H9 (cell line): ENCODE results near the gene ANKRD28. TPM values are rescaled to one million over a fixed set of nuclear protein-coding genes. Genes with fewer than 3 reads are reported as not detected.

Source experiments
- DNase-seq: peaks from one replicate; pipeline ENCODE4 v3.0.0-alpha.2; 2017
- H2AFZ ChIP-seq: one replicate; pipeline ENCODE4 v1.6.1; 2013; ENCODE audit warnings: mild to moderate bottlenecking, low read length, control low read depth, moderate library complexity
- H2AK5ac ChIP-seq: 2 replicates; pipeline ENCODE4 v1.6.1; 2013; ENCODE audit warnings: low read length, control low read depth, mixed read lengths; ENCODE audit not compliant: insufficient read length
- H2BK120ac ChIP-seq: one replicate; pipeline ENCODE4 v1.6.1; 2013; ENCODE audit warnings: low read depth, mild to moderate bottlenecking, low read length, control low read depth, inconsistent platforms; ENCODE audit not compliant: poor library complexity, severe bottlenecking
- H2BK12ac ChIP-seq: 2 replicates; pipeline ENCODE4 v1.6.1; 2013; ENCODE audit warnings: low read length, control low read depth, mixed read lengths, low read depth; ENCODE audit not compliant: insufficient read length
- H2BK15ac ChIP-seq: 2 replicates; pipeline ENCODE4 v1.6.1; 2013; ENCODE audit warnings: low read depth, low read length, control low read depth
- H2BK20ac ChIP-seq: one replicate; pipeline ENCODE4 v1.6.1; 2013; ENCODE audit warnings: low read depth, mild to moderate bottlenecking, low read length, control low read depth, inconsistent platforms; ENCODE audit not compliant: poor library complexity, severe bottlenecking
- H2BK5ac ChIP-seq: 2 replicates; pipeline ENCODE4 v1.6.1; 2013; ENCODE audit warnings: low read length, control low read depth, mixed read lengths; ENCODE audit not compliant: insufficient read length
- H3K14ac ChIP-seq: 2 replicates; pipeline ENCODE4 v1.6.1; 2013; ENCODE audit warnings: low read length, control low read depth; ENCODE audit not compliant: insufficient read depth
- H3K18ac ChIP-seq: 2 replicates; pipeline ENCODE4 v1.6.1; 2013; ENCODE audit warnings: low read depth, mild to moderate bottlenecking, mixed read lengths, low read length, control low read depth; ENCODE audit not compliant: insufficient read length
- H3K23ac ChIP-seq: 2 replicates; pipeline ENCODE4 v1.6.1; 2013; ENCODE audit warnings: low read length, control low read depth, mixed read lengths, low read depth; ENCODE audit not compliant: insufficient read length
- H3K23me2 ChIP-seq: 2 replicates; pipeline ENCODE4 v1.6.1; 2013; ENCODE audit warnings: low read depth, mild to moderate bottlenecking, mixed read lengths, low read length, control low read depth; ENCODE audit not compliant: insufficient read length, poor library complexity, severe bottlenecking
- H3K27ac ChIP-seq: 2 replicates; pipeline ENCODE4 v1.5.1; 2013; ENCODE audit warnings: low read length, control low read depth, mixed read lengths, low read depth; ENCODE audit not compliant: insufficient read length
- H3K27me3 ChIP-seq: 2 replicates; pipeline ENCODE4 v1.6.1; 2013; ENCODE audit warnings: low read length, control low read depth, inconsistent platforms; ENCODE audit not compliant: insufficient read depth
- H3K4ac ChIP-seq: 2 replicates; pipeline ENCODE4 v1.6.1; 2013; ENCODE audit warnings: low read depth, mild to moderate bottlenecking, control low read depth, inconsistent platforms, low read length, moderate library complexity
- H3K4me1 ChIP-seq: 2 replicates; pipeline ENCODE4 v1.6.1; 2013; ENCODE audit warnings: low read length, control low read depth, inconsistent platforms; ENCODE audit not compliant: insufficient read depth
- H3K4me2 ChIP-seq: 2 replicates; pipeline ENCODE4 v1.6.1; 2013; ENCODE audit warnings: low read length, control low read depth, mixed read lengths; ENCODE audit not compliant: insufficient read length, insufficient read depth
- H3K56ac ChIP-seq: 2 replicates; pipeline ENCODE4 v1.6.1; 2013; ENCODE audit warnings: low read depth, mild to moderate bottlenecking, mixed read lengths, low read length, control low read depth; ENCODE audit not compliant: insufficient read length
- H3K79me1 ChIP-seq: 2 replicates; pipeline ENCODE4 v1.6.1; 2013; ENCODE audit warnings: low read depth, mild to moderate bottlenecking, moderate library complexity, low read length, control low read depth, inconsistent platforms; ENCODE audit not compliant: insufficient read depth, poor library complexity, severe bottlenecking
- H3K79me2 ChIP-seq: 2 replicates; pipeline ENCODE4 v1.6.1; 2013; ENCODE audit warnings: low read length, control low read depth, inconsistent platforms; ENCODE audit not compliant: insufficient read depth
- H3K9ac ChIP-seq: 2 replicates; pipeline ENCODE4 v1.6.1; 2013; ENCODE audit warnings: low read length, control low read depth, mixed read lengths; ENCODE audit not compliant: insufficient read length; ENCODE audit errors: extremely low read depth
- H3K9me3 ChIP-seq: one replicate; pipeline ENCODE4 v1.6.1; 2013; ENCODE audit warnings: low read depth, low read length, inconsistent platforms; ENCODE audit not compliant: control insufficient read depth
- H3T11ph ChIP-seq: one replicate; pipeline ENCODE4 v1.6.1; 2013; ENCODE audit warnings: mild to moderate bottlenecking, low read length, control low read depth, inconsistent platforms
- H4K20me1 ChIP-seq: one replicate; pipeline ENCODE4 v1.6.1; 2013; ENCODE audit not compliant: control insufficient read depth, insufficient read length, insufficient read depth
- H4K5ac ChIP-seq: 2 replicates; pipeline ENCODE4 v1.6.1; 2013; ENCODE audit warnings: low read depth, mild to moderate bottlenecking, mixed read lengths, low read length, control low read depth; ENCODE audit not compliant: insufficient read length
- H4K8ac ChIP-seq: replicated peaks from 2 replicates; pipeline ENCODE4 v1.6.1; 2013; ENCODE audit warnings: low read length, control low read depth, mixed read lengths, low read depth; ENCODE audit not compliant: insufficient read length
- H4K91ac ChIP-seq: 2 replicates; pipeline ENCODE4 v1.6.1; 2013; ENCODE audit warnings: low read depth, mild to moderate bottlenecking, moderate library complexity, mixed read lengths, low read length, control low read depth; ENCODE audit not compliant: insufficient read length
- H3K27ac Mint-ChIP-seq, 3 experiments: 2 replicates in 2 of 3; 3 replicates in 1 of 3; pipeline ENCODE4 v1.8.0; 2020 to 2021; ENCODE audit warnings: mixed read lengths in 3 of 3, mild to moderate bottlenecking in 1 of 3, moderate library complexity in 1 of 3
- H3K27me3 Mint-ChIP-seq: 2 replicates; pipeline ENCODE4 v1.8.0; 2021; ENCODE audit warnings: low read depth, mild to moderate bottlenecking, moderate library complexity, mixed read lengths
- H3K36me3 Mint-ChIP-seq, 3 experiments: 2 replicates in 2 of 3; 3 replicates in 1 of 3; pipeline ENCODE4 v1.8.0; 2020 to 2021; ENCODE audit warnings: low read depth in 3 of 3, mixed read lengths in 3 of 3; ENCODE audit not compliant: insufficient read depth in 1 of 3
- H3K4me1 Mint-ChIP-seq, 2 experiments: 2 replicates each; pipeline ENCODE4 v1.8.0; 2020; ENCODE audit warnings: mixed read lengths in 2 of 2
- H3K4me3 Mint-ChIP-seq, 2 experiments: 2 replicates in 1 of 2; 3 replicates in 1 of 2; pipeline ENCODE4 v1.8.0; 2020 to 2021; ENCODE audit warnings: mild to moderate bottlenecking in 2 of 2, mixed read lengths in 2 of 2, moderate library complexity in 1 of 2
- H3K9me3 Mint-ChIP-seq, 2 experiments: 2 replicates in 1 of 2; 3 replicates in 1 of 2; pipeline ENCODE4 v1.8.0; 2020; ENCODE audit warnings: mild to moderate bottlenecking in 2 of 2, mixed read lengths in 2 of 2, moderate library complexity in 1 of 2
- CTCF ChIP-seq: fragments of 200-600 bp; sonication (generic); conservative IDR thresholded peaks from 3 replicates; pipeline ENCODE4 v1.8.0; 2021; ENCODE audit warnings: antibody characterized with exemption, mild to moderate bottlenecking
- WGBS: extraction: QIAGEN DNeasy Blood & Tissue Kit; methylation state at CpG from one replicate; pipeline ENCODE4 v1.1.7; 2013; ENCODE audit warnings: missing lambda C conversion rate, low lambda C conversion rate, mixed read lengths; ENCODE audit not compliant: insufficient read length; ENCODE audit errors: extremely low coverage; 5-methylcytosine and 5-hydroxymethylcytosine counted together
- total RNA-seq: library from RNA; stranded (reverse); gene quantifications from 2 replicates; pipeline ENCODE4 v1.2.1, GENCODE V29; 2021

ANKRD28 gene
- total RNA-seq, 1 experiment from 2014 or later, result 59.0 TPM

GRCh38 chr3:15809313-15809712 is 11.5 kb upstream of the ANKRD28 start:
- no peak overlapping the region for H3K56ac ChIP-seq
- no peaks in the 10 kb centered on the region for H4K20me1 ChIP-seq
- no peaks in the 10 kb centered on the region for H3K27me3 Mint-ChIP-seq
- no peak overlapping the region for H2BK120ac ChIP-seq
- peak overlapping the region in 1 of 3 experiments; percentile 15; a peak in 1 of 7 replicates for H3K27ac Mint-ChIP-seq
- DNase-seq, result no peak
- no peak overlapping the region for H2BK20ac ChIP-seq
- no peak overlapping the region for H3K14ac ChIP-seq
- no peak overlapping the region for H3K18ac ChIP-seq
- no peak overlapping the region for H2AK5ac ChIP-seq
- peaks cover 15 to 24% of the 10 kb centered on the region in 2 experiments for H3K4me1 Mint-ChIP-seq
- no peak overlapping the region for H2BK5ac ChIP-seq
- no peaks in the 10 kb centered on the region for H3K79me1 ChIP-seq
- H3K9ac ChIP-seq, result no peak overlapping the region
- no peak overlapping the region for H2BK12ac ChIP-seq
- H4K91ac ChIP-seq, result no peak overlapping the region
- H3K79me2 ChIP-seq, result no peaks in the 10 kb centered on the region; the same call in 1 of the 2 replicates
- no peak overlapping the region for H4K8ac ChIP-seq
- H3K4me2 ChIP-seq, result no peak overlapping the region
- H3K27ac ChIP-seq, result no peak overlapping the region
- H2AFZ ChIP-seq, result no peak overlapping the region
- H3T11ph ChIP-seq, result no peak overlapping the region
- H3K23me2 ChIP-seq, result no peaks in the 10 kb centered on the region
- peaks cover 0 to 4% (median 0%) of the 10 kb centered on the region in 3 experiments; a peak in 1 of 7 replicates for H3K36me3 Mint-ChIP-seq
- H3K4ac ChIP-seq, result no peak overlapping the region
- H3K4me1 ChIP-seq, result no peaks in the 10 kb centered on the region
- no peak overlapping the region for H4K5ac ChIP-seq
- no peak overlapping the region for H2BK15ac ChIP-seq
- no peaks in the 10 kb centered on the region for H3K9me3 ChIP-seq
- H3K4me3 Mint-ChIP-seq, result no peak overlapping the region
- no peaks in the 10 kb centered on the region for H3K9me3 Mint-ChIP-seq
- H3K27me3 ChIP-seq, result no peaks in the 10 kb centered on the region
- no peak overlapping the region for H3K23ac ChIP-seq
- no CpG with 5 or more reads among the region's 2 CpGs for WGBS
- no peak for TF ChIP-seq CTCF
